Fibroblast of skin of back (primary cell): Measurements from ENCODE around the gene GNG12.
"Not testable (repeated sequence)": the region's sequence is repeated elsewhere in the genome, so short reads cannot be mapped to it uniquely, and the experiment has no call there.

Experiments used
- DNase-seq: peaks from one replicate; pipeline ENCODE4 v3.0.0-alpha.2; 2013

The GNG12 gene

GRCh38 chr1:67676946-67677345 lies 156.3 kb downstream of the GNG12 start:
- no peak for DNase-seq

GRCh38 chr1:67676287-67676686 lies 157.0 kb downstream of the GNG12 start:
- no peak for DNase-seq

GRCh38 chr1:67675800-67676199 lies 157.5 kb downstream of the GNG12 start:
- peak; percentile 32 for DNase-seq

GRCh38 chr1:67674260-67675011 lies 158.8 kb downstream of the GNG12 start:
- peak; percentile 48 for DNase-seq

GRCh38 chr1:67673468-67674201 lies 159.6 kb downstream of the GNG12 start:
- no peak for DNase-seq

- no peak for DNase-seq
Observed at GRCh38 chr1:67672260-67672803, 160.9 kb downstream of the GNG12 start.

- DNase-seq = no peak
Observed at GRCh38 chr1:67668660-67669059, 164.6 kb downstream of the GNG12 start.

GRCh38 chr1:67666636-67667035 lies 166.6 kb downstream of the GNG12 start:
- no peak for DNase-seq

- DNase-seq = not testable (repeated sequence)
Observed at GRCh38 chr1:67665307-67665706, 168.0 kb downstream of the GNG12 start.

- DNase-seq = peak; percentile 58
Observed at GRCh38 chr1:67664048-67664447, 169.2 kb downstream of the GNG12 start.

GRCh38 chr1:67662884-67663283 lies 170.4 kb downstream of the GNG12 start:
- no peak for DNase-seq

GRCh38 chr1:67659229-67659628 lies 174.0 kb downstream of the GNG12 start:
- DNase-seq = no peak

GRCh38 chr1:67657152-67657551 lies 176.1 kb downstream of the GNG12 start:
- DNase-seq = not testable (repeated sequence)

GRCh38 chr1:67655581-67655980 lies 177.7 kb downstream of the GNG12 start:
- no peak for DNase-seq

- DNase-seq = no peak
Observed at GRCh38 chr1:67653304-67653703, 180.0 kb downstream of the GNG12 start.

- DNase-seq = no peak
Observed at GRCh38 chr1:67652800-67653199, 180.5 kb downstream of the GNG12 start.
